Right lobe of liver (tissue), 6 donors: Measurements from ENCODE around the gene ATG5. TPM values are rescaled to one million over a fixed set of nuclear protein-coding genes. Genes with fewer than 3 reads are reported as not detected.
"Not testable (repeated sequence)": the region's sequence is repeated elsewhere in the genome, so short reads cannot be mapped to it uniquely, and the experiment has no call there.

Experiments used
- ATAC-seq, 4 donors: fragments of 200-7000 bp; cut with Tn5 transposase; one replicate each; pipeline ENCODE4 v1.9.1; 2020; ENCODE audit warnings: mild to moderate bottlenecking in 4 of 4, moderate library complexity in 4 of 4
- DNase-seq, 3 donors: peaks; one replicate each; pipeline ENCODE4 v3.0.0-alpha.2; 2020
- H3K27ac ChIP-seq, 3 donors: fragments of 200-600 bp; one replicate each; pipeline ENCODE4 v1.8.0; 2022
- H3K27me3 ChIP-seq, 2 donors: fragments of 200-600 bp; one replicate each; pipeline ENCODE4 v1.8.0; 2022
- H3K36me3 ChIP-seq, 4 donors: fragments of 200-600 bp; sonication (generic) in 1 of 4; one replicate each; pipeline versions ENCODE4 v1.5.1 to v1.8.0; 2017 to 2022; ENCODE audit warnings: control low read depth in 1 of 4
- H3K4me1 ChIP-seq, 4 donors: fragments of 200-600 bp; sonication (generic) in 1 of 4; one replicate each; pipeline versions ENCODE4 v1.5.1 to v1.8.0; 2017 to 2022; ENCODE audit warnings: control low read depth in 1 of 4
- H3K4me3 ChIP-seq, 3 donors: fragments of 200-600 bp; one replicate each; pipeline ENCODE4 v1.8.0; 2022
- H3K9me3 ChIP-seq, 4 donors: fragments of 200-600 bp; sonication (generic) in 1 of 4; one replicate each; pipeline versions ENCODE4 v1.5.1 to v1.8.0; 2017 to 2022; ENCODE audit warnings: control low read depth in 1 of 4
- CTCF ChIP-seq, 4 donors: fragments of 200-600 bp in 3 of 4; fragments of 450-650 bp in 1 of 4; IDR thresholded peaks; one replicate each; pipeline versions ENCODE4 v1.5.1 to v1.8.0; 2016 to 2022; ENCODE audit warnings: antibody characterized with exemption in 4 of 4, mild to moderate bottlenecking in 2 of 4
- POLR2A ChIP-seq: fragments of 450-650 bp; IDR thresholded peaks from one replicate; pipeline ENCODE4 v1.6.1; 2017; ENCODE audit warnings: antibody characterized with exemption, mild to moderate bottlenecking
- WGBS: methylation state at CpG from one replicate; pipeline ENCODE4 v1.1.6; 2018; ENCODE audit warnings: low coverage, low lambda C conversion rate; ENCODE audit not compliant: insufficient coverage; ENCODE audit errors: missing lambda C conversion rate; 5-methylcytosine and 5-hydroxymethylcytosine counted together
- intact Hi-C, 2 donors: fragments of 100-400 bp; cut with DNase I; formaldehyde crosslinking; loops; one replicate each; pipeline versions ENCODE4 v1.11.2 to v1.14.1; 2022
- total RNA-seq, 6 experiments: library from RNA; depleted of rRNA in 2 of 6; stranded (reverse); fragments of >200 nt in 2 of 6; fragmentation: NEBNext Ultra II Directional in 3 of 6; extraction: Animal tissue kit (Norgen Biotek cat#: 25700) in 3 of 6; gene quantifications; one replicate each; pipeline versions ENCODE4 v1.1.0 to v1.2.4, GENCODE V29; 2016 to 2023
- donor health status: DM: no; HTN: yes; CAD: no.
- donor health status: DM: no; HTN: no; CAD: no.
- donor health status: DM: no; HTN: no; CAD: no.
- donor health status: DM: no; HTN: yes; CAD: no.
- donor health status: DM: no; HTN: yes; CAD: no.

The ATG5 gene
- total RNA-seq, 6 experiments from 2014 or later: 12.8 to 27.8 (median 16.3) TPM

DNA sequence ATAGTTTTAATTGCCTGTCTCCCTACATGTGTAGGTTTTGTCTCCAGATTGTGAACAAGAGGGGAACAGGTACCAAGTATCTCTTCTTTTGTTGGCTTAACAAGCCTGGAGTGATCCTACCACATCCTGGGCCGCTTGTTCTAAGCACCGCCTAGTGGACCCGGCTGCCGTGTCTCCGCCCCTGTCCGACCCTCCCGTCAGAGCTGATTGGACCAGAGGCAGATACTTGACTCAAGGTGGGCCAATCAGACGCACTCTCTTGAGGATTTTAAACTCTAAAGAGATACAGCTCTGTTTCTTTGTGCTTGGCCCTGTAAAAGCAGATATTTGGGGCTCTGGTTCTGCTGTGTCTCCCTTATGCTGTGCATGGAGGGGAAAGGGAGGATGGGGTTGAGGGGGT lies 171.2 kb downstream of the ATG5 start:
- intact Hi-C loops: no loop called here
- DNase-seq: no peak

DNA sequence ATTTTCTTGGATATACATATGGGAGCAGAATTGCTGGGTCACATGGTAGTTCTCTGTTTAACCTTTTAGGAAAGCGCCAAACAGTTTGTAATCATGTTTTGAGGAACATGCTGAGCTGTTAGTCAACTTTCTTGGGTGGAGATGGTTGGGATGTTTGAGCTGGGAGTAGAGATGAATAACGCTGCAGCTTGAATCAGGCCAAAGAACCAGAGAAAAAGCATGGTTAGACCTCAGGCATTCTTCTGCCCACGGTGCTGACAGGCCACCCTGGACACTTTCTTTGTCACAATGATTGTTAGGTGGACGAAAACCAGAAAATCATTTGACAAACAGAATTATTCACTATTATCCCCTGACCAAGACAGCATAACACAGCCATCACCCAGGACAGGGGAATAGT lies 172.6 kb downstream of the ATG5 start:
- no peaks in the 10 kb centered on the region for H3K27me3 ChIP-seq
- H3K4me1 ChIP-seq: no peaks in the 10 kb centered on the region
- H3K9me3 ChIP-seq: no peaks in the 10 kb centered on the region
- WGBS: 83% methylated on average over 4 of the region's 4 CpGs
- no peak overlapping the region for H3K27ac ChIP-seq
- intact Hi-C loops: no loop called here
- TF ChIP-seq POLR2A (no peak), CTCF (IDR thresholded peaks at IDR 0.05) (no peak)
- ATAC-seq: no peak
- H3K4me3 ChIP-seq: no peak overlapping the region
- H3K36me3 ChIP-seq: no peaks in the 10 kb centered on the region
- no peak for DNase-seq

More for the DNA sequence above, 171.2 kb downstream of the ATG5 start:
- WGBS: 93% methylated on average over 6 of the region's 8 CpGs
- Histone ChIP-seq H3K4me1 (no peaks in the 10 kb centered on the region), H3K9me3 (no peaks in the 10 kb centered on the region), H3K27me3 (no peaks in the 10 kb centered on the region), H3K4me3 (no peak overlapping the region), H3K36me3 (no peaks in the 10 kb centered on the region), H3K27ac (no peak overlapping the region)
- ATAC-seq: no peak
- TF ChIP-seq CTCF (IDR thresholded peaks at IDR 0.05) (no peak), POLR2A (no peak)

DNA sequence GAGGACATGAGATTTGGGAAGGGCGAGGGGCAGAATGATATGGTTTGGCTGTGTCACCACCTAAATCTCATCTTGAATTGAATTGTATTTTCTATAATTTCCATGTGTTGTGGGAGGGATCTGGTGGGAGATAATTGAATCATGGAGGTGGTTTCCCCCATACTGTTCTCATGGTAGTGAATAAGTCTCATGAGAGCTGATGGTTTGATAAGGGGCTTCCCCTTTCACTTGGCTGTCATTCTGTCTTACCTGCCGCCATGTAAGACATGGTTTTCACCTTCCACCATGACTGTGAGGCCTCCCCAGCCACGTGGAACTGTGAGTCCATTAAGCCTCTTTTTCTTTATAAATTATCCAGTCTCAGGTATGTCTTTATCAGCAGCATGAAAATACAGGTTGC lies 173.1 kb downstream of the ATG5 start:
- H3K4me3 ChIP-seq, H3K36me3 ChIP-seq, H3K9me3 ChIP-seq, DNase-seq, H3K27ac ChIP-seq, H3K27me3 ChIP-seq, intact Hi-C loops, H3K4me1 ChIP-seq, ATAC-seq: not testable (repeated sequence)
- WGBS: 61% methylated on average over 3 of the region's 3 CpGs

- no peak for ATAC-seq
- intact Hi-C loops: no loop called here
Measured at GRCh38 chr6:106149472-106150069, 176.0 kb downstream of the ATG5 start.

DNA sequence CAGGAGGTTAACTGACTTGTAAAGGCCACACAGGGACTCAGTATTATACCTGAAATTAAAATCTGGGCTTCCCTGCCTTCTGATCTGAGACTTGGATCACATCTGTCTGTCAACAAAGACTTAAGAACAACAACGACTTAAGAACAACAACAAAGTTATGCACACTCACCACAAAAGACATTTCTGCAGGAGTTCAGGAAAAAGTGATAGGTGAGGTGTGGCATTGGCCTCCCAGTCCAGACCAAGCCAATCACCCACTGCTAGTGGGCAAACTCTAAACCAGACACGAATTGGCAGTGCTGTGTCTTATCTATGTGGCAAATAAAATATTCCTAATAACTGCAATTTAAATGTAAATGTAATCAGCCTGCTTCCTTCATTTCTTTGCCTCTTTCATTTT lies 178.1 kb downstream of the ATG5 start:
- Histone ChIP-seq H3K27ac (no peak overlapping the region), H3K4me1 (no peaks in the 10 kb centered on the region), H3K9me3 (no peaks in the 10 kb centered on the region), H3K27me3 (no peaks in the 10 kb centered on the region), H3K36me3 (no peaks in the 10 kb centered on the region), H3K4me3 (no peak overlapping the region)
- ATAC-seq (no peak), DNase-seq (no peak)
- intact Hi-C loops: no loop called here
- 90% methylated on average over 1 of the region's 2 CpGs for WGBS
- no peak for TF ChIP-seq CTCF (IDR thresholded peaks at IDR 0.05)
- no peak for TF ChIP-seq POLR2A

More at GRCh38 chr6:106149472-106150069, 176.0 kb downstream of the ATG5 start:
- Histone ChIP-seq H3K27ac (no peak overlapping the region), H3K4me1 (no peaks in the 10 kb centered on the region), H3K27me3 (no peaks in the 10 kb centered on the region), H3K36me3 (no peaks in the 10 kb centered on the region), H3K4me3 (no peak overlapping the region), H3K9me3 (no peaks in the 10 kb centered on the region)
- no peak for DNase-seq
- WGBS: 67% methylated on average over 1 of the region's 1 CpG
- no peak for TF ChIP-seq POLR2A
- no peak for TF ChIP-seq CTCF (IDR thresholded peaks at IDR 0.05)
